Measurements from ENCODE around the gene GCGR. TPM values are rescaled to one million over a fixed set of nuclear protein-coding genes. Genes with fewer than 3 reads are reported as not detected.
A peak's percentile ranks its signal among the peaks of the same experiment; 100 is the strongest.

Gene GCGR
- total RNA-seq, 2 donors from 2014 or later = not detected

DNA sequence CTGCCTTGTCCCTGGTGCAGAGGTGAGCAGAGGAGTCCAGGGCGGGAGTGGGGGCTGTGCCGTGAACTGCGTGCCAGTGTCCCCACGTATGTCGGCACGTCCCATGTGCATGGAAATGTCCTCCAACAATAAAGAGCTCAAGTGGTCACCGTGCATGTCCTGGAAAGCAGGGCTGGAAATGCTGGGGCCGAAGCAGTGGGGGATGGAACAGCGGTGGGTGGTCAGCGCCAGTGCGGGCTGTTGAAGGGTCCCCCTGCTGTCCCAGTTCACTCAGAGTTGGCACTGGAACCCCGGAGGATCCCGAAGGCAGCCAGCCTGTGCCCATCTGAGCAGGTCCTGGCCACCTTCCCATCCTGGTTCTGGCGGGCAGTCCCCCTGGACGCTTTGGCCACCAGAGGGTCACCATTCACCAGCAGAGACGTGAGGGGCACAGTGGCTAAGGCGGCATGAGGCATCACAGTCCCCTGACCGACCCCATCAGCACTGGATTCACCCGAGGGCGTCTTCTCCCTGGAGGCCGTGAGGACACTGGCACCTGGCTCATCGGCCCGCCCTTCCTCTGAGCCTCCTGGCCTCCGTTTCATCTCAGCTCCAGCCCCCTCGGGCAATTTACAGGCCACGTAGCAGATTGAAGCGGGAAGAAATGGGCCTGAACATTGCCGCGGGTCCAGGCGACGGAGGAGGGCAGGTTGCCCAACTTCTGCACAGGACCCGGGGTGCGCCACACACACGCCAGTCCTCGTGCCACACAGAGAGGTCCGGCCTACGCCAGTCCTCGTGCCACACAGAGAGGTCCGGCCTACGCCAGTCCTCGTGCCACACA, 10.1 kb downstream of the GCGR start:
- Histone ChIP-seq H3K27me3 (no peaks in the 10 kb centered on the region), H3K36me3 (no peaks in the 10 kb centered on the region), H3K27ac (no peak overlapping the region), H3K4me1 (peaks cover 4% of the 10 kb centered on the region), H3K9me3 (no peaks in the 10 kb centered on the region), H3K9ac (ENCODE audit: low read depth in 2 of 2, low read length in 2 of 2) (no peak overlapping the region), H3K4me3 (no peak overlapping the region)
- TF ChIP-seq, protein P1, sequence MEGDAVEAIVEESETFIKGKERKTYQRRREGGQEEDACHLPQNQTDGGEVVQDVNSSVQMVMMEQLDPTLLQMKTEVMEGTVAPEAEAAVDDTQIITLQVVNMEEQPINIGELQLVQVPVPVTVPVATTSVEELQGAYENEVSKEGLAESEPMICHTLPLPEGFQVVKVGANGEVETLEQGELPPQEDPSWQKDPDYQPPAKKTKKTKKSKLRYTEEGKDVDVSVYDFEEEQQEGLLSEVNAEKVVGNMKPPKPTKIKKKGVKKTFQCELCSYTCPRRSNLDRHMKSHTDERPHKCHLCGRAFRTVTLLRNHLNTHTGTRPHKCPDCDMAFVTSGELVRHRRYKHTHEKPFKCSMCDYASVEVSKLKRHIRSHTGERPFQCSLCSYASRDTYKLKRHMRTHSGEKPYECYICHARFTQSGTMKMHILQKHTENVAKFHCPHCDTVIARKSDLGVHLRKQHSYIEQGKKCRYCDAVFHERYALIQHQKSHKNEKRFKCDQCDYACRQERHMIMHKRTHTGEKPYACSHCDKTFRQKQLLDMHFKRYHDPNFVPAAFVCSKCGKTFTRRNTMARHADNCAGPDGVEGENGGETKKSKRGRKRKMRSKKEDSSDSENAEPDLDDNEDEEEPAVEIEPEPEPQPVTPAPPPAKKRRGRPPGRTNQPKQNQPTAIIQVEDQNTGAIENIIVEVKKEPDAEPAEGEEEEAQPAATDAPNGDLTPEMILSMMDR (IDR thresholded peaks at IDR 0.05) = no peak
- intact Hi-C loops (cut with DNase I) = no loop called here
- DNase-seq = no peak

- Histone ChIP-seq H3K9ac (ENCODE audit: low read depth in 2 of 2, low read length in 2 of 2) (peak overlapping the region in 1 of 2 donors; percentile 36), H3K4me3 (no peak overlapping the region), H3K4me1 (peaks cover 4% of the 10 kb centered on the region), H3K9me3 (no peaks in the 10 kb centered on the region), H3K27ac (no peak overlapping the region), H3K36me3 (no peaks in the 10 kb centered on the region), H3K27me3 (no peaks in the 10 kb centered on the region)
- TF ChIP-seq, protein P1 (IDR thresholded peaks at IDR 0.05) = no peak
- intact Hi-C loops (cut with DNase I) = no loop called here
- DNase-seq = no peak
Measured at GRCh38 chr17:81814748-81815645, 11.0 kb downstream of the GCGR start.

GRCh38 chr17:81815646-81815986, 11.7 kb downstream of the GCGR start:
- Histone ChIP-seq H3K36me3 (no peaks in the 10 kb centered on the region), H3K4me3 (no peak overlapping the region), H3K9ac (ENCODE audit: low read depth in 2 of 2, low read length in 2 of 2) (peak overlapping the region in 1 of 2 donors; percentile 36), H3K4me1 (peaks cover 4% of the 10 kb centered on the region), H3K27ac (no peak overlapping the region), H3K27me3 (no peaks in the 10 kb centered on the region), H3K9me3 (no peaks in the 10 kb centered on the region)
- TF ChIP-seq, protein P1 (IDR thresholded peaks at IDR 0.05) = no peak
- DNase-seq = peak; percentile 81
- intact Hi-C loops (cut with DNase I) = no loop called here

- H3K9ac ChIP-seq (ENCODE audit: low read depth in 2 of 2, low read length in 2 of 2) = no peak overlapping the region
- H3K9me3 ChIP-seq = no peaks in the 10 kb centered on the region
- H3K4me3 ChIP-seq = no peak overlapping the region
- H3K36me3 ChIP-seq = no peaks in the 10 kb centered on the region
- DNase-seq = no peak
- peaks cover 18% of the 10 kb centered on the region for H3K4me1 ChIP-seq
- TF ChIP-seq, protein P1 (IDR thresholded peaks at IDR 0.05) = no peak
- H3K27ac ChIP-seq = no peak overlapping the region
- H3K27me3 ChIP-seq = no peaks in the 10 kb centered on the region
- intact Hi-C loops (cut with DNase I) = no loop called here
Measured at GRCh38 chr17:81817758-81818147, 13.8 kb downstream of the GCGR start.

- Histone ChIP-seq H3K4me1 (peaks cover 18% of the 10 kb centered on the region), H3K4me3 (no peak overlapping the region), H3K27ac (no peak overlapping the region), H3K27me3 (no peaks in the 10 kb centered on the region), H3K9me3 (no peaks in the 10 kb centered on the region), H3K9ac (ENCODE audit: low read depth in 2 of 2, low read length in 2 of 2) (no peak overlapping the region), H3K36me3 (no peaks in the 10 kb centered on the region)
- no peak for DNase-seq
- intact Hi-C loops (cut with DNase I) = no loop called here
- TF ChIP-seq, protein P1 (IDR thresholded peaks at IDR 0.05) = no peak
Measured at GRCh38 chr17:81819708-81820107, 15.8 kb downstream of the GCGR start.

Measured in colonic mucosa (tissue), 4 donors.